ENCODE data around the gene CHD2. TPM values are rescaled to one million over a fixed set of nuclear protein-coding genes. Genes with fewer than 3 reads are reported as not detected.

Gene CHD2
- total RNA-seq, 2 experiments from 2014 or later, result 141 to 155 TPM

DNA sequence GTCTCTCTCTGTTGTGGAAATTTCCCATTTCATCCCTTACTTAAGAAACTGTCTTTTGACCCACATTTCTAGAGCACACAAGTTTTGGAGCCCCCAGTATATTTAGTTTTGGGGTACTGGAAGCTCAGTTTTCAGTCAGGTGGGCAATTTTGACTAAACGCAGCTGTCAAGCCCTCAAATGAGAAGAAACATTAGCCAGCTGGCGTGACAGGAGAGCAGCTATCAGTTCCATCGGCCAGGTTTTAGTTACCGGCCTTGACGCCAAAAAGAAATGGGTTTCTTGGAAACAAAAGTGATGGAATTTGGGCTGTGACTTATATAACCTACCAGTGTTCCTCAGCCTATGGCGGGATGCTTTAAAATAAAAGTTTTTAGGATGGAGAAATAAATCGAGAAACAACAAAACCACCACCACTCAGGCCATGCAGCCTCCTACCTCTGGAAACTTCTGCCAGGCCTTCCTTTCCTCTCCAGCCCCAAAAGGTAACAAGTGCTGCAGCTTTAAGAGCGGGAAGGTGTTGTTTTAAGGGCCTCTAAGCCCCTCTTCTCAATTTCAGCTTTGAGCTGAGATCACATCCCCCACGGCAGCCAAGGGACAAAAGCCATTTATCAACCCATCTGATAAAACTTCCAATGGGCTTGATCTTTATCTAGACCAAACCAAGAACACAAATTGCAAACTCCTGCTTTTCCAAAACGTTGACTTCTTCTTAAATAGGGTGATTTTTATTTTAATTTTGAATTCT is 170.6 kb downstream of the CHD2 start:
- no peaks in the 10 kb centered on the region for H3K36me3 Mint-ChIP-seq (ENCODE audit: low read depth)
- no peaks in the 10 kb centered on the region for H3K9me3 Mint-ChIP-seq
- ChIA-PET CTCF (interaction anchor here (1.0 to 1.4 kb wide), 2 partner anchors 17 kb away, joined by 3 to 8 read pairs; partner anchors contain the start of gene RGMA), POLR2A (no interaction called here)
- H3K4me1 Mint-ChIP-seq, result peaks cover 13% of the 10 kb centered on the region
- H3K4me3 Mint-ChIP-seq, result no peak overlapping the region
- H3K27me3 Mint-ChIP-seq, result peaks cover 44% of the 10 kb centered on the region
- H3K27ac Mint-ChIP-seq, result no peak overlapping the region
- no peak for DNase-seq

DNA sequence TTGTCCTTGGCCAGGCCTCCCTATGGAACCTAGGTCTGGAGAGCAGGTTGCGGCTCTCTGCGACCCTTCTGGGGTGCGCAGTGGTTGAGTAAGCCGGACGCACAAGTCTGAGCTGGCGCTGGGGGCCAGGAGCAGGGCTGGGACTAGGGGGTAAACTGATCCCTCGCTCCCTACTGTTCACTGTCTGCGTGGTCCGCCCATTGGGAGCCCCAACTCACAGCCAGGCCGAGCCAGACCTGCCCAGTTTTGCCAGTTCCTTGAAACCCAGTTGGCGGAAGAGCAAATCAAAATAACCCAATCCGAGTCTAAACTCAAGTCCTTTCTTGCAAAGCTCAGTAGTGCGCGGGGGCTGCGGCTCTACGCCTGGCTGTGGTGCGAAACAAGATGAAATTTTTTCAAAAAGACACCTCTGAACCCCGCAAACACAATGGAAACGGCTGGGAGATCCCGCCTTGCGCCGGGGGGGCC is 171.4 kb downstream of the CHD2 start:
- Mint-ChIP-seq H3K36me3 (ENCODE audit: low read depth) (no peaks in the 10 kb centered on the region), H3K27ac (no peak overlapping the region), H3K27me3 (peaks cover 50% of the 10 kb centered on the region), H3K4me3 (no peak overlapping the region), H3K9me3 (no peaks in the 10 kb centered on the region), H3K4me1 (peaks cover 13% of the 10 kb centered on the region)
- POLR2A ChIA-PET, result no interaction called here
- DNase-seq, result no peak
- CTCF ChIA-PET, result interaction anchor here (1.0 kb wide), 1 partner anchor 16 kb away, joined by 3 read pairs; no protein-coding TSS in a partner anchor

DNA sequence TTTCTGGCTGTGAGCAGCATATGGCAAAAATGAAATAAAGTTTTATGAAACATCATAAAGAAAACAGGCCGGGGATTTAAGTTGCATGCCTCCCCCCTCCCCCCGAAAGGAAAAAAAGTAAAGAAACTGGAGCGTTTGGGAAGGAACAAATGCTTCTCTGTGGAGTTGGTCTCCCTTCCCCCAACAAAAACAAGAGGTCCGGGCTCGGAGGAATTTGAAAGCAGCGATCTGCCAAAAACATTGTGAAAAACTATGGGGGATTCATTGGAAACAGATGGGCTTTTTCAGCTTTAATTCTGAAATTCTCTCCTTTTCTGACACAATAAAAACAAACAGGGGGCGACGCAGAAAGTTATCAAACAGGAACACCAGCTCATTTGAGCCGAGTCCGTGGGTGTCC is 171.9 kb downstream of the CHD2 start:
- no peak for DNase-seq
- Mint-ChIP-seq H3K36me3 (ENCODE audit: low read depth) (no peaks in the 10 kb centered on the region), H3K4me1 (peaks cover 13% of the 10 kb centered on the region), H3K9me3 (no peaks in the 10 kb centered on the region), H3K27me3 (peaks cover 55% of the 10 kb centered on the region), H3K4me3 (no peak overlapping the region), H3K27ac (no peak overlapping the region)
- ChIA-PET POLR2A (no interaction called here), CTCF (interaction anchor here (1.4 to 3.1 kb wide), 2 partner anchors 16 to 36 kb away, joined by 4 to 15 read pairs; partner anchors contain the start of gene RGMA)

DNA sequence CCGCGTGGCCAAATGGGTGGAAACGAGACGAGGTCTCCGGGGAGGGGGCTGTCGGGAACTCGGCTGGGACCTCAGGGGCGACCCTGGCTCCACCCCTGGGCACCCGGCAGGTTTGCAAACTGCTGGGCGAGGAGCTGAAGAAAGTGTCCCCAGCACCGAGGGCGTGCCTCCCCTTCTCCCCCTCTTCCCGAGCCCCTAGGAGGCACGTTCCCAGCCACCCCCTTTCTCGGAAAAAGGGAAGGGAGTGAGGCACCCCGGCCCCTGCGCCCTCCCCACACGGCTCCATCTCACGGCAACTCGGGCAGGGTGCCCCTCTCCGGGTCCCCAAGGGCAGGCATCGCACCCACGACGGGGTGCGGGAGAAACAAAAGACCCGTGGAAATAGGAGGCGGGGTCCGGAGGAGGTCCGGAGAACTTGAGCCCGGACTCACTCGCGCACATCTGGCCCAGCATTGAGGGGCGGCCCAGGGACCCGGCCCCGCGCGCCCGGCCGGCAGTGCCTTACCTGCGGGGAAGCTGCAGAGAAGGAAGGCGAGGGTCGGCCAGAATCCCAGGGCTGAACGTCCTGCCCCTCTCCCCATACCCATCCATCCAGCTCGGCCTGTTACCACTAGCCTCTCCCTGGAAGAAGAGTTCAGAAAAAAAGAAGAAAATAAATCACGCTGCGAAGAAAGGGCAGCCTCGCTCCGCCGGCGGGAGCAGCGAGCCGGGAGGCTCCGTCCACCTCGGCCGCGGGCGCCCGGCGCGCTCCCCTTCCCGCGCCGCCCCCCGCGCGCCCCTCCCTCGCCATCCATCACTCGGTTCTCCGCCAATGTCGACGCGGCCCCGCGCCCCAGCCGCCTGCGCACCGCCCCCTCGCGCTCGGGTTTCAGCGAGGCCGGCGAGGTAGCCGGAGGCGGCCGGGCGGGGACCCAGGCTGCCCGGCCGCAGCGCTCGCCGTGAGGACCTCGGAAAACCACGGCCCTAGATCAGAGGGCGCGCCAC is 172.6 kb downstream of the CHD2 start:
- H3K4me3 Mint-ChIP-seq, result no peak overlapping the region
- no peak overlapping the region for H3K27ac Mint-ChIP-seq
- H3K9me3 Mint-ChIP-seq, result no peaks in the 10 kb centered on the region
- H3K36me3 Mint-ChIP-seq (ENCODE audit: low read depth), result no peaks in the 10 kb centered on the region
- peaks cover 59% of the 10 kb centered on the region for H3K27me3 Mint-ChIP-seq
- H3K4me1 Mint-ChIP-seq, result peaks cover 13% of the 10 kb centered on the region
- POLR2A ChIA-PET, result interaction anchor here (1.3 kb wide), 1 partner anchor 27 kb away, joined by 3 read pairs; no protein-coding TSS in a partner anchor
- no peak for DNase-seq
- CTCF ChIA-PET, result interaction anchor here (1.4 to 3.1 kb wide), 2 partner anchors 15 to 37 kb away, joined by 4 to 15 read pairs; partner anchors contain the start of gene RGMA

DNA sequence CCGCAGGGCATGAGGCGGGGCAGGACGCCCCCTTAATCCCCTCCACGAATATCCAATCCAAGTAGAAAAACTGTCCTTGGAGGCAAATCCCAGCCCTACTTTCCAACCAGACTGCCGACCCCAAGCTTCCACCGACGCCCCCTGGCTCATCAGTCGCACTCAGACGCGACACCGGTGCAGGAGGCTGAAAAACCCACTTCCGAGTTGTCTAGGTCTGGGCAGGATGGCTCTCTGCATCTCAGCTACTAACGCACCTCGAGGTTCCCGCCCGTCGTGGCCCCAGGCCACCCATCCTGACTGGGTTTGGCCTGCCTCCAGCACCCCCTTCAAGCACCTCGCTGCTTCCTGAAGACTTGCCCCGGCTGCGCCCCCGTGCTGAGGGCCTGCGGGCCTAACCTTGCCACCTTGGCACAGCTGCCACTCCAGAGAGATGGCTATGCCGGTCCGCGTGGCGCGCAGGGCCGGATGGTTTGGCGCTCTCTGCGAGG is 173.4 kb downstream of the CHD2 start:
- POLR2A ChIA-PET, result interaction anchor here (1.3 kb wide), 1 partner anchor 28 kb away, joined by 3 read pairs; no protein-coding TSS in a partner anchor
- H3K27me3 Mint-ChIP-seq, result peaks cover 63% of the 10 kb centered on the region

DNA sequence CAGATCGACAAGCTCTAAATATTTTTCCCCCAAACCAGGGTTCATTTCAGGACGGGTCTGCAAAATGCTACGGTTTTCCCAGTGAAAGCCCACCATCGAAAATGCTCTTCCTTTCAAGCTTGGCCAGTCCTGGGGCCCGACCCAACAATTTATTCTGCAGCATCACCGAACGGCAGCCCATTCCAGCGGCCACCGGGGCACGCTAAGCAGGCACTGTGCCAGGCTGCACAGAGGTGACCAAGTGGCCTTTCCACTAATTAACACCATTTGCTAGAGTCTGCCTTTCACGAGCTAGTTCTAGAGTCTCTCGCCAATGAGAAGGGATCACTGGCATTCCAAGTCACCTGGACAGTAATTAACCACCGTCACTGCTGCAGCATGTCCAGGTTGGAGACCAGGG is 174.5 kb downstream of the CHD2 start:
- H3K4me3 Mint-ChIP-seq, result no peak overlapping the region
- H3K36me3 Mint-ChIP-seq (ENCODE audit: low read depth), result no peaks in the 10 kb centered on the region
- ChIA-PET CTCF (interaction anchor here (3.1 kb wide), 1 partner anchor 13 kb away, joined by 15 read pairs; the partner anchor contains the start of gene RGMA), POLR2A (no interaction called here)
- H3K27ac Mint-ChIP-seq, result no peak overlapping the region
- H3K27me3 Mint-ChIP-seq, result peaks cover 69% of the 10 kb centered on the region
- peaks cover 13% of the 10 kb centered on the region for H3K4me1 Mint-ChIP-seq
- no peak for DNase-seq
- no peaks in the 10 kb centered on the region for H3K9me3 Mint-ChIP-seq

More for the DNA sequence above, 173.4 kb downstream of the CHD2 start:
- Mint-ChIP-seq H3K36me3 (ENCODE audit: low read depth) (no peaks in the 10 kb centered on the region), H3K27ac (no peak overlapping the region), H3K4me3 (peak overlapping the region; percentile 51), H3K9me3 (no peaks in the 10 kb centered on the region), H3K4me1 (peaks cover 13% of the 10 kb centered on the region)
- CTCF ChIA-PET, result interaction anchor here (3.1 kb wide), 1 partner anchor 15 kb away, joined by 15 read pairs; the partner anchor contains the start of gene RGMA
- DNase-seq, result no peak

DNA sequence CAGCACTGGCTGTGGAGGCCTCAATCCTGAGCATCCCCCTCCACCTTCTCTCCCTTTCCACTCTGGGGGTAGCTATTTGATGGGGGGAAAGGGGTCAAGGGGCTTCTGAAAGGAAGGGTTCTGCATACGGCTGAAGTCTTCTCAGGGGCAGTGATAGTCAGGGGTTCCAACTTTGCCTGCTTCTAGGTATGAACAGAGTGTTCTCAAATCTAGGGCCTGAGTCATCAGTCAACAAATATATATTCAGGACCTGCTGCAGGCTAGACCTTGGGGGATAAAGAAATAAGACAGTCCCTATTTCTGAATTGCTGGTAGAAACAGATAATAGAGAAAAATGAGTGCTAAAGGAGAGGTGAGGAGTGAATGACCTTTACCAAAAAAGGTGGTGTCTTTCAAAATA is 176.1 kb downstream of the CHD2 start:
- H3K27me3 Mint-ChIP-seq, result peaks cover 73% of the 10 kb centered on the region
- no peaks in the 10 kb centered on the region for H3K9me3 Mint-ChIP-seq
- DNase-seq, result no peak
- H3K27ac Mint-ChIP-seq, result no peak overlapping the region
- H3K4me1 Mint-ChIP-seq, result peaks cover 13% of the 10 kb centered on the region
- CTCF ChIA-PET, result interaction anchor here (4.8 kb wide), 1 partner anchor 12 kb away, joined by 25 read pairs; the partner anchor contains the start of gene RGMA
- H3K4me3 Mint-ChIP-seq, result no peak overlapping the region
- POLR2A ChIA-PET, result no interaction called here
- H3K36me3 Mint-ChIP-seq (ENCODE audit: low read depth), result no peaks in the 10 kb centered on the region

DNA sequence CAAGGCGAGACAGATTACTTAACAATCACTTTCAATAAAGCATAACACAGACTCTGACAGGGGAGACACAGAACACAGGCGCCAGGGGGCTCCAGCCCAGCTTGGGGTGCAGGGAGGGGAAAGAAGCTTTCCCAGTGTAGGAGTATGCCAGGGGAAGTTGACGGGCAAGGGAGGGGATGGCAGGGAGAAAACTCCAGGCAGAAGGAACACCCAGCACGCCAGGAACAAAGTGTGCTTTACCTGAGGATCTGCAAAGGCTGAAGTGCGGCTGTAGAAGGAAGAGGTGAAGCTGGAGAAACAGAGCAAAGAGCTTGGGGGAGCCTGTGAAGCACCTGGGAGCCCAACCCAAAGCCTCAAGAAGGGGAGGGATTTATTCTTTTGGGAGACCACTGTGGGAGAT is 176.8 kb downstream of the CHD2 start:
- Mint-ChIP-seq H3K36me3 (ENCODE audit: low read depth) (no peaks in the 10 kb centered on the region), H3K4me3 (no peak overlapping the region), H3K27ac (no peak overlapping the region), H3K9me3 (no peaks in the 10 kb centered on the region), H3K4me1 (peaks cover 12% of the 10 kb centered on the region), H3K27me3 (peaks cover 71% of the 10 kb centered on the region)
- no peak for DNase-seq
- ChIA-PET POLR2A (no interaction called here), CTCF (interaction anchor here (1.1 to 4.8 kb wide), 2 partner anchors 11 to 261 kb away, joined by 3 to 25 read pairs; partner anchors contain the start of gene RGMA)

Other genes with a start within 250 kb of the CHD2 start
- 1 to 10 TPM; 2.8 to 3.0 TPM for gene FAM174B, start 244.5 kb upstream of the CHD2 start, total RNA-seq
- under 1 TPM; 0.18 to 0.23 TPM for gene RGMA, start 188.9 kb downstream of the CHD2 start, total RNA-seq